GM12878 (cell line): ENCODE results near the gene CXCR6. TPM values are rescaled to one million over a fixed set of nuclear protein-coding genes. Genes with fewer than 3 reads are reported as not detected.

ENCODE experiments used
- CHD4 ChIP-seq: fragments of 200-600 bp; sonication (generic); IDR thresholded peaks from 2 replicates; pipeline ENCODE4 v1.6.1; 2016; ENCODE audit warnings: mild to moderate bottlenecking
- HDAC6 ChIP-seq: fragments of 200-600 bp; sonication (generic); IDR thresholded peaks from one replicate; pipeline ENCODE4 v1.8.0; 2017; ENCODE audit warnings: antibody characterized with exemption; ENCODE audit not compliant: unreplicated experiment
- IRF4 ChIP-seq: IDR thresholded peaks from 2 replicates; pipeline ENCODE4 v1.6.1; 2011; ENCODE audit warnings: low read depth, low read length
- NR2C2 ChIP-seq: IDR thresholded peaks from 2 replicates; pipeline ENCODE4 v1.6.1; 2011; ENCODE audit warnings: borderline replicate concordance, low read depth; ENCODE audit not compliant: control insufficient read depth, insufficient read length
- SREBF2 ChIP-seq: IDR thresholded peaks from 2 replicates; pipeline ENCODE4 v1.6.1; 2012; ENCODE audit warnings: mild to moderate bottlenecking, low read length
- TAF1 ChIP-seq: IDR thresholded peaks from 2 replicates; pipeline ENCODE4 v1.6.1; 2011; ENCODE audit warnings: mild to moderate bottlenecking, low read depth, low read length, borderline replicate concordance
- TCF3 ChIP-seq: IDR thresholded peaks from 2 replicates; pipeline ENCODE4 v1.6.1; 2012; ENCODE audit warnings: low read depth, mild to moderate bottlenecking, low read length, borderline replicate concordance; ENCODE audit not compliant: insufficient read depth
- WRNIP1 ChIP-seq: IDR thresholded peaks from 2 replicates; pipeline ENCODE4 v1.6.1; 2011; ENCODE audit warnings: low read depth, low read length, improper control_type of control experiment, borderline replicate concordance
- polyA plus RNA-seq, 11 experiments: library from polyadenylated mRNA; depleted of rRNA in 4 of 11; unstranded in 6 of 11; stranded (reverse) in 5 of 11; fragments of >200 nt; fragmentation: Nextera tagmentation in 4 of 11; fragmentation: Illumina TruSeq in 1 of 11; extraction: Ambion mirVana in 4 of 11; extraction: Trizol in 1 of 11; gene quantifications; 1 replicate in 1 of 11; 2 replicates in 10 of 11; pipeline versions ENCODE4 v1.2.1 to v1.2.3, GENCODE V29; 2011 to 2016; ENCODE audit warnings: inconsistent platforms in 2 of 11, missing spikeins in 2 of 11, low read depth in 1 of 11
- total RNA-seq, 4 experiments: library from RNA; depleted of rRNA in 3 of 4; stranded (reverse); fragments of >200 nt in 3 of 4; fragmentation: Illumina TruSeq in 1 of 4; extraction: Trizol in 1 of 4; gene quantifications; 2 replicates each; pipeline versions ENCODE4 v1.2.1 to v1.2.3, GENCODE V29; 2013 to 2021
- TF ChIP-seq, protein P1 (sequence below): IDR thresholded peaks from 2 replicates; pipeline ENCODE4 v1.6.1; 2012; ENCODE audit warnings: low read length, inconsistent platforms
- TF ChIP-seq, protein P2 (sequence below): fragments of 450-650 bp; formaldehyde crosslinking; IDR thresholded peaks from 2 replicates; pipeline ENCODE4 v1.4.0; 2020; ENCODE audit warnings: mild to moderate bottlenecking, moderate library complexity
- TF ChIP-seq, protein P3 (sequence below): fragments of 450-650 bp; formaldehyde crosslinking; IDR thresholded peaks from 2 replicates; pipeline ENCODE4 v1.5.0; 2022; ENCODE audit warnings: mild to moderate bottlenecking, missing genetic modification characterization
- TF ChIP-seq, protein P4 (sequence below): fragments of 450-650 bp; IDR thresholded peaks from 2 replicates; pipeline ENCODE4 v1.6.1; 2016; ENCODE audit warnings: mild to moderate bottlenecking
- TF ChIP-seq, protein P5 (sequence below): fragments of 450-650 bp; IDR thresholded peaks from 2 replicates; pipeline ENCODE4 v1.6.1; 2017; ENCODE audit warnings: mild to moderate bottlenecking

Gene CXCR6
- total and polyA plus RNA-seq, 10 of the 15 experiments (the other 5 are each of a cell fraction or from before 2014, with no cell fraction given): 0.04 to 0.20 (median 0.12) TPM; not detected in 5

DNA sequence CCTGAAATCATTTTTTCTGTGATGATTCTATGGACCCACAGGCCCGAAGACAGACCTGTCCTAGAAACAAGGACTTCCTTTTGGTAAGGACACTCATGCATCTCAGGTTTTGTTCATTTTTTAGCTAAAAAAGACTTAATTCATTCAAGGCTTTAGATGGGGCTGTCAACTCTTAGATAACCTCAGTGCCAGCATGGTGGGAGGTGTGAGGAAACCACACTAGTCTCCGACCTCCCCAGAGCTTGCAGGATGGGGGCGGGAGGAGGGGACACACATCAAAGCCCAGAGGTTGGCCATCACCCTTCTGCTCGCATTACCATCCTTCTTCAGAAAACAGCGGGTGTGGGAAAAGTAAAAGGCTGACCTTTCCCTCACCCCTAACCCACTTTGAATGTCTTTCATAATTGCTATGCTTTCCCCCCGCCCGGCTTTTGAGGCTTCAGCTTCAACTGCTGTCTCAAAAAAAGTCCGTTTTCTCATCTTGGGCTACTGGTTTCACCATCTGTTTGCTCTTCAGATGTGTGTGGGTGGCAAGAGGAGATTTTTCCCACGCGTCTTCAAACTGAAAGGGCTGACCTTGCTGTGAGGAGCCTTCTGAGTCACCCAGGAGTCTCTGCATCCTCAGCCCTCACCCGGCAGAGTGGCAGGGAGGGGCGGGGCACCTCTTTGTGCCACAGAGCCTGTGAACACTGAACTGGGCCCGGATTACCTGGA, 27.6 kb upstream of the CXCR6 start (continued):
- TF ChIP-seq, protein P1, sequence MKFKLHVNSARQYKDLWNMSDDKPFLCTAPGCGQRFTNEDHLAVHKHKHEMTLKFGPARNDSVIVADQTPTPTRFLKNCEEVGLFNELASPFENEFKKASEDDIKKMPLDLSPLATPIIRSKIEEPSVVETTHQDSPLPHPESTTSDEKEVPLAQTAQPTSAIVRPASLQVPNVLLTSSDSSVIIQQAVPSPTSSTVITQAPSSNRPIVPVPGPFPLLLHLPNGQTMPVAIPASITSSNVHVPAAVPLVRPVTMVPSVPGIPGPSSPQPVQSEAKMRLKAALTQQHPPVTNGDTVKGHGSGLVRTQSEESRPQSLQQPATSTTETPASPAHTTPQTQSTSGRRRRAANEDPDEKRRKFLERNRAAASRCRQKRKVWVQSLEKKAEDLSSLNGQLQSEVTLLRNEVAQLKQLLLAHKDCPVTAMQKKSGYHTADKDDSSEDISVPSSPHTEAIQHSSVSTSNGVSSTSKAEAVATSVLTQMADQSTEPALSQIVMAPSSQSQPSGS: peak; percentile 100
- no peak for TF ChIP-seq CHD4
- TF ChIP-seq HDAC6: no peak
- TF ChIP-seq, protein P2, sequence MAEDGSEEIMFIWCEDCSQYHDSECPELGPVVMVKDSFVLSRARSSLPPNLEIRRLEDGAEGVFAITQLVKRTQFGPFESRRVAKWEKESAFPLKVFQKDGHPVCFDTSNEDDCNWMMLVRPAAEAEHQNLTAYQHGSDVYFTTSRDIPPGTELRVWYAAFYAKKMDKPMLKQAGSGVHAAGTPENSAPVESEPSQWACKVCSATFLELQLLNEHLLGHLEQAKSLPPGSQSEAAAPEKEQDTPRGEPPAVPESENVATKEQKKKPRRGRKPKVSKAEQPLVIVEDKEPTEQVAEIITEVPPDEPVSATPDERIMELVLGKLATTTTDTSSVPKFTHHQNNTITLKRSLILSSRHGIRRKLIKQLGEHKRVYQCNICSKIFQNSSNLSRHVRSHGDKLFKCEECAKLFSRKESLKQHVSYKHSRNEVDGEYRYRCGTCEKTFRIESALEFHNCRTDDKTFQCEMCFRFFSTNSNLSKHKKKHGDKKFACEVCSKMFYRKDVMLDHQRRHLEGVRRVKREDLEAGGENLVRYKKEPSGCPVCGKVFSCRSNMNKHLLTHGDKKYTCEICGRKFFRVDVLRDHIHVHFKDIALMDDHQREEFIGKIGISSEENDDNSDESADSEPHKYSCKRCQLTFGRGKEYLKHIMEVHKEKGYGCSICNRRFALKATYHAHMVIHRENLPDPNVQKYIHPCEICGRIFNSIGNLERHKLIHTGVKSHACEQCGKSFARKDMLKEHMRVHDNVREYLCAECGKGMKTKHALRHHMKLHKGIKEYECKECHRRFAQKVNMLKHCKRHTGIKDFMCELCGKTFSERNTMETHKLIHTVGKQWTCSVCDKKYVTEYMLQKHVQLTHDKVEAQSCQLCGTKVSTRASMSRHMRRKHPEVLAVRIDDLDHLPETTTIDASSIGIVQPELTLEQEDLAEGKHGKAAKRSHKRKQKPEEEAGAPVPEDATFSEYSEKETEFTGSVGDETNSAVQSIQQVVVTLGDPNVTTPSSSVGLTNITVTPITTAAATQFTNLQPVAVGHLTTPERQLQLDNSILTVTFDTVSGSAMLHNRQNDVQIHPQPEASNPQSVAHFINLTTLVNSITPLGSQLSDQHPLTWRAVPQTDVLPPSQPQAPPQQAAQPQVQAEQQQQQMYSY (CRISPR knock-in tag): no peak
- TF ChIP-seq, protein P3, sequence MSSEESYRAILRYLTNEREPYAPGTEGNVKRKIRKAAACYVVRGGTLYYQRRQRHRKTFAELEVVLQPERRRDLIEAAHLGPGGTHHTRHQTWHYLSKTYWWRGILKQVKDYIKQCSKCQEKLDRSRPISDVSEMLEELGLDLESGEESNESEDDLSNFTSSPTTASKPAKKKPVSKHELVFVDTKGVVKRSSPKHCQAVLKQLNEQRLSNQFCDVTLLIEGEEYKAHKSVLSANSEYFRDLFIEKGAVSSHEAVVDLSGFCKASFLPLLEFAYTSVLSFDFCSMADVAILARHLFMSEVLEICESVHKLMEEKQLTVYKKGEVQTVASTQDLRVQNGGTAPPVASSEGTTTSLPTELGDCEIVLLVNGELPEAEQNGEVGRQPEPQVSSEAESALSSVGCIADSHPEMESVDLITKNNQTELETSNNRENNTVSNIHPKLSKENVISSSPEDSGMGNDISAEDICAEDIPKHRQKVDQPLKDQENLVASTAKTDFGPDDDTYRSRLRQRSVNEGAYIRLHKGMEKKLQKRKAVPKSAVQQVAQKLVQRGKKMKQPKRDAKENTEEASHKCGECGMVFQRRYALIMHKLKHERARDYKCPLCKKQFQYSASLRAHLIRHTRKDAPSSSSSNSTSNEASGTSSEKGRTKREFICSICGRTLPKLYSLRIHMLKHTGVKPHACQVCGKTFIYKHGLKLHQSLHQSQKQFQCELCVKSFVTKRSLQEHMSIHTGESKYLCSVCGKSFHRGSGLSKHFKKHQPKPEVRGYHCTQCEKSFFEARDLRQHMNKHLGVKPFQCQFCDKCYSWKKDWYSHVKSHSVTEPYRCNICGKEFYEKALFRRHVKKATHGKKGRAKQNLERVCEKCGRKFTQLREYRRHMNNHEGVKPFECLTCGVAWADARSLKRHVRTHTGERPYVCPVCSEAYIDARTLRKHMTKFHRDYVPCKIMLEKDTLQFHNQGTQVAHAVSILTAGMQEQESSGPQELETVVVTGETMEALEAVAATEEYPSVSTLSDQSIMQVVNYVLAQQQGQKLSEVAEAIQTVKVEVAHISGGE (CRISPR knock-in tag): no peak
- peak; percentile 88 for TF ChIP-seq TCF3
- TF ChIP-seq TAF1: no peak; the same call in 1 of the 2 replicates
- TF ChIP-seq, protein P4, sequence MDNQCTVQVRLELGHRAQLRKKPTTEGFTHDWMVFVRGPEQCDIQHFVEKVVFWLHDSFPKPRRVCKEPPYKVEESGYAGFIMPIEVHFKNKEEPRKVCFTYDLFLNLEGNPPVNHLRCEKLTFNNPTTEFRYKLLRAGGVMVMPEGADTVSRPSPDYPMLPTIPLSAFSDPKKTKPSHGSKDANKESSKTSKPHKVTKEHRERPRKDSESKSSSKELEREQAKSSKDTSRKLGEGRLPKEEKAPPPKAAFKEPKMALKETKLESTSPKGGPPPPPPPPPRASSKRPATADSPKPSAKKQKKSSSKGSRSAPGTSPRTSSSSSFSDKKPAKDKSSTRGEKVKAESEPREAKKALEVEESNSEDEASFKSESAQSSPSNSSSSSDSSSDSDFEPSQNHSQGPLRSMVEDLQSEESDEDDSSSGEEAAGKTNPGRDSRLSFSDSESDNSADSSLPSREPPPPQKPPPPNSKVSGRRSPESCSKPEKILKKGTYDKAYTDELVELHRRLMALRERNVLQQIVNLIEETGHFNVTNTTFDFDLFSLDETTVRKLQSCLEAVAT: peak; percentile 66; the same call in 1 of the 2 replicates
- peak; percentile 92 for TF ChIP-seq IRF4
- TF ChIP-seq SREBF2: no peak
- TF ChIP-seq NR2C2: no peak
- TF ChIP-seq WRNIP1: no peak
- TF ChIP-seq, protein P5, sequence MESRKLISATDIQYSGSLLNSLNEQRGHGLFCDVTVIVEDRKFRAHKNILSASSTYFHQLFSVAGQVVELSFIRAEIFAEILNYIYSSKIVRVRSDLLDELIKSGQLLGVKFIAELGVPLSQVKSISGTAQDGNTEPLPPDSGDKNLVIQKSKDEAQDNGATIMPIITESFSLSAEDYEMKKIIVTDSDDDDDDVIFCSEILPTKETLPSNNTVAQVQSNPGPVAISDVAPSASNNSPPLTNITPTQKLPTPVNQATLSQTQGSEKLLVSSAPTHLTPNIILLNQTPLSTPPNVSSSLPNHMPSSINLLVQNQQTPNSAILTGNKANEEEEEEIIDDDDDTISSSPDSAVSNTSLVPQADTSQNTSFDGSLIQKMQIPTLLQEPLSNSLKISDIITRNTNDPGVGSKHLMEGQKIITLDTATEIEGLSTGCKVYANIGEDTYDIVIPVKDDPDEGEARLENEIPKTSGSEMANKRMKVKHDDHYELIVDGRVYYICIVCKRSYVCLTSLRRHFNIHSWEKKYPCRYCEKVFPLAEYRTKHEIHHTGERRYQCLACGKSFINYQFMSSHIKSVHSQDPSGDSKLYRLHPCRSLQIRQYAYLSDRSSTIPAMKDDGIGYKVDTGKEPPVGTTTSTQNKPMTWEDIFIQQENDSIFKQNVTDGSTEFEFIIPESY: no peak
